8988T (cell line): ENCODE results near the gene IL10RB.

Experiments used
- DNase-seq: peaks from one replicate; pipeline ENCODE4 v3.0.0; 2011

IL10RB gene

GRCh38 chr21:33339135-33339534 is 73.0 kb downstream of the IL10RB start:
- no peak for DNase-seq

- no peak for DNase-seq
Measured at GRCh38 chr21:33339918-33340317, 73.8 kb downstream of the IL10RB start.

- no peak for DNase-seq
Measured at GRCh38 chr21:33345751-33346238, 79.6 kb downstream of the IL10RB start.
